ENCODE measurements around the gene POFUT2.

Gene POFUT2

DNA sequence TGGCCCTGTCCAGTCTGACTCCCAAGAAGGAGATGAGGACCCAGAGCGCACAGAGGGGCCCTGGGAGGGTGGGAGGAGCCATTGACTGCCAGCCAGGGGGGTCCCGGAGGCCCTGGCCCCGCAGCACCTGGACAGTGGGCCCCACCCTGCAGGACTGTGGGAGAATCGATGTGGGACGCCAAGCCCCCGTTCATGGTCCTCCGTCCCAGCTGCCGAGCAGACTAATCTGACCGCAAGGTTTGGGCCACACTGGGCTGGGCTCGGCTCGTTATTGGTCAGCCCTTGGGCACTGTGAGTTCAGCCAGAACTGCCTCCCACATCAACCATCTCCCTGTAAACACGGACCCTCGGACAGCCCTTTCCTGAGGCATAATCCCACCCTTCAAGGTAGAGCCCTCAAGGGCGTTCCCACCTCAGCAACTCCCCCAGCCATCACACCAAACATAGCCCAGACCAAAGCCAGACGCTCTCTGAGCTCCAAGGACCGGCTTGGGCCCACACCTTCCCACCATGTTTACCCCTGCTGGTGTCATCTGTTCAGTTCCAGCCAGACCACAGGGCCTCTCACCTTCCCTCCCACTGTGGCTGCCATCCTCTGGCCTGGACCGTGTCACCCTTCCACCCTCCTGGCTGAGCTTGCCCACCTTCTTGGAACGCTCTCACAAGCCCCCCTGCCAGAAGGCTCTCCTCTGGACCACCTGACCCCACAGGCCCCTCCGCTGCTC is 16.2 kb upstream of the POFUT2 start:
- no peak overlapping the region for H3K4me3 ChIP-seq (ENCODE audit: low read length in 2 of 2)
- H3K27ac ChIP-seq (ENCODE audit: low read depth in 2 of 2, low read length in 2 of 2): no peak overlapping the region
- peaks cover 17 to 25% of the 10 kb centered on the region in 2 donors for H3K4me1 ChIP-seq (ENCODE audit: control insufficient read depth in 2 of 2, insufficient read depth in 2 of 2, low read length in 2 of 2)
- H3K9me3 ChIP-seq (ENCODE audit: control insufficient read depth in 2 of 2, low read length in 2 of 2): no peaks in the 10 kb centered on the region
- no peaks in the 10 kb centered on the region for H3K36me3 ChIP-seq (ENCODE audit: control insufficient read depth in 2 of 2, insufficient read depth in 2 of 2, low read length in 2 of 2)
- H3K27me3 ChIP-seq (ENCODE audit: control insufficient read depth in 2 of 2, insufficient read depth in 2 of 2, low read length in 2 of 2): no peaks in the 10 kb centered on the region
- H3K9ac ChIP-seq (ENCODE audit: low read depth in 1 of 2, low read length in 2 of 2): no peak overlapping the region

DNA sequence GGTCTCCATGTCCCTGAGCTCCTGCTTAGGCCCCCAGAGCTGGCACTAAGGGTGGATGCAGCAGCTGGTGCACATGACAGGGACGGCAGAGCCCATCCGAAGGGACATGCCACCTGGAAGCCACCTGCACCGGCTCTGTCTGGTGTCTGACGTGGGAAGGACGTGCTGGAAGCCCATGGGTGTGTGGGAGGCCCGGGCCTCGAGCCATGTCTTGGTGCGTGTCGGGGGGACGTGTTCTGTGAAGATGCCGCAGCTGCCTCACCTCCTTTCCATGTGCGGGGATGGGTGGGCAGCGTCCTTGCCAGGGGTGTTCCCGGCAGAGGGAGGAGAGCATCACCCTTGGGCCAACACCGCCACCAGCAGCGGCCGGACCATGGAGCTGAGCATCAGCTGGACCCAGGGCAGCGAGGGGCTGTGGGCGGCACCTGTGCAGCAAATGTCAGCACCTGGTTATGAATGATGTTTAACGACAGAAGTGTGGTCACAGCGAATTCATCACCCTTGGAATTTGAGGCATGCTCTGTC is 15.5 kb upstream of the POFUT2 start:
- Histone ChIP-seq H3K27me3 (ENCODE audit: control insufficient read depth in 2 of 2, insufficient read depth in 2 of 2, low read length in 2 of 2) (no peaks in the 10 kb centered on the region), H3K4me1 (ENCODE audit: control insufficient read depth in 2 of 2, insufficient read depth in 2 of 2, low read length in 2 of 2) (peaks cover 10 to 21% of the 10 kb centered on the region in 2 donors), H3K27ac (ENCODE audit: low read depth in 2 of 2, low read length in 2 of 2) (peak overlapping the region; percentile 72 to 77), H3K9ac (ENCODE audit: low read depth in 1 of 2, low read length in 2 of 2) (no peak overlapping the region), H3K9me3 (ENCODE audit: control insufficient read depth in 2 of 2, low read length in 2 of 2) (no peaks in the 10 kb centered on the region), H3K4me3 (ENCODE audit: low read length in 2 of 2) (no peak overlapping the region), H3K36me3 (ENCODE audit: control insufficient read depth in 2 of 2, insufficient read depth in 2 of 2, low read length in 2 of 2) (no peaks in the 10 kb centered on the region)

DNA sequence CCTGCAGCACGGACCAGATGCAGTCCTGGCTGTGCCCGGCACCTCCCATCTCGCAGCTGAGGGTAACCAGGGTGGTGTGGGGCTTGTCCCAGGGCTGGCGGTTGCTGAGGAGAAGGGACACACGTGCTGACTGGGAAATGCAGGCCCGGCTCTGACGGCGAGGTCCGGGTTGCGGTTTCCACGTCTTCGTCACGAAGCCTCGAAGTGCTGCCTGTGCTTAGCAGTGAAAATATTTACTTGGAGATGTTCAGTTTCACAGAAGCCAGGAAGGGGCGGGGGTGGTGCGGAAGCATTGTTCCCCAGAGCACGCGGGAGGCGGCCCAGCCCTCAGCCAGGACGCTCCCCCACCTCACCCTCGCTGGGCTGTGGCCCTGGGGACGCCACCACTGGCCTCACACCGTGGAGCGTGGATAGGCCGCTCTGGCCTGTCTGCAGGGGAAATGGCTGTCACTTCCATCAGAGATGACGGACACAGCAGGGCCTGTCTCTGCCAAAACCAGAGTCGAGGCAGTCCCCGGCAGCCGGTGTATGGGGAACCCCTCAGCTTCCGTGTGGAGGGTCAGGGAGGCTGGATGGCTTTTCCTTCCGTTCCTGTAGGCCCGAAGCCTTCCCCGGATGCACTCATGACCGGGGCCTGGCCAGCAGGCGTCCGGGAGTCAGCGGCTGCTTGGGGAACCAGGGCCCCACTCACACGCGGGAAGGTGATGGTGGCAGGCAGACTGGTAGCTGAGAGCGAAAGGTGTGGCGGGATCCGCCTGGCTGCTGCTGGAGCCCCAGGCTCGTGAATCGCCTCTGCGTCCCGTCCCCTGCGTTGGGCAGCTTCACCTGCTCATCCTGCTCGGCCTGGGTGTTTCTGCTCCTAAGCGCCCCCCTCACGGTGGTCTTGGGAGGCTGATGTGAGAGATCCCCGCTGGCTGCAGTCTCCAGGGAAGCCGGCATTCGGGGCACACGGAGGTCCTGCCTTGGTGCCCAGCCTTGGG is 14.7 kb upstream of the POFUT2 start:
- Histone ChIP-seq H3K36me3 (ENCODE audit: control insufficient read depth in 2 of 2, insufficient read depth in 2 of 2, low read length in 2 of 2) (no peaks in the 10 kb centered on the region), H3K27ac (ENCODE audit: low read depth in 2 of 2, low read length in 2 of 2) (peak overlapping the region; percentile 72 to 77), H3K9ac (ENCODE audit: low read depth in 1 of 2, low read length in 2 of 2) (peak overlapping the region in 1 of 2 donors; percentile 27), H3K4me3 (ENCODE audit: low read length in 2 of 2) (no peak overlapping the region), H3K27me3 (ENCODE audit: control insufficient read depth in 2 of 2, insufficient read depth in 2 of 2, low read length in 2 of 2) (no peaks in the 10 kb centered on the region), H3K4me1 (ENCODE audit: control insufficient read depth in 2 of 2, insufficient read depth in 2 of 2, low read length in 2 of 2) (peaks cover 10 to 15% of the 10 kb centered on the region in 2 donors), H3K9me3 (ENCODE audit: control insufficient read depth in 2 of 2, low read length in 2 of 2) (no peaks in the 10 kb centered on the region)

DNA sequence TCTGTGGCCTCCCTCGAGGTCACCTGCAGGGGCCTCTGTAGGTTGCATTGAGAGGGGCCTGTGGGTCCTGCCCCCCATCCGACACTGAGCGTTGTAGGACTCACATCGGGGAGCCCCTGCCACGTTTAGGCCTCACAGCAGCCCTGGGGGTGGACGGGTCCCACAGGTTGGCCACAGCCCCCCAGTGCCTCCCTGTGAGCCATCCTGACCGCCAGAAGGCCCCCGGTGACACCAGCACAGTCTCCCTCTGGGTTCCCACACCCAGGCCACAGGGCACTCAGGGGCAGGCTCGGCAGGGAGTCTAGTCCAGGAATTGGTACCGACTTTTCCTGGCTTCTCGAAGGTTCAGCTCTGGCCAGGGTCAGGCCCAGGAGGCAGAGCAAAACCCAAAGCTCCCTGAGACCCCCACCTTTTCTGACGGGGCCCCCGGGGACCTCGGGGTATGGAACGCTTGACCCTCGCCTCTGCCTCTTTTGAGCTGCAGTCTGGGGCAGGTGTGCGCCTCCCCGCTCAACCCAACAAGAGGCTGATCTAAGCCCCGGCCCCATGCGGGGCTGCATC is 13.9 kb upstream of the POFUT2 start:
- Histone ChIP-seq H3K9ac (ENCODE audit: low read depth in 1 of 2, low read length in 2 of 2) (peak overlapping the region in 1 of 2 donors; percentile 26), H3K9me3 (ENCODE audit: control insufficient read depth in 2 of 2, low read length in 2 of 2) (no peaks in the 10 kb centered on the region), H3K4me1 (ENCODE audit: control insufficient read depth in 2 of 2, insufficient read depth in 2 of 2, low read length in 2 of 2) (peaks cover 10 to 12% of the 10 kb centered on the region in 2 donors), H3K27me3 (ENCODE audit: control insufficient read depth in 2 of 2, insufficient read depth in 2 of 2, low read length in 2 of 2) (no peaks in the 10 kb centered on the region), H3K27ac (ENCODE audit: low read depth in 2 of 2, low read length in 2 of 2) (peak overlapping the region; percentile 72 to 77), H3K4me3 (ENCODE audit: low read length in 2 of 2) (no peak overlapping the region), H3K36me3 (ENCODE audit: control insufficient read depth in 2 of 2, insufficient read depth in 2 of 2, low read length in 2 of 2) (no peaks in the 10 kb centered on the region)

DNA sequence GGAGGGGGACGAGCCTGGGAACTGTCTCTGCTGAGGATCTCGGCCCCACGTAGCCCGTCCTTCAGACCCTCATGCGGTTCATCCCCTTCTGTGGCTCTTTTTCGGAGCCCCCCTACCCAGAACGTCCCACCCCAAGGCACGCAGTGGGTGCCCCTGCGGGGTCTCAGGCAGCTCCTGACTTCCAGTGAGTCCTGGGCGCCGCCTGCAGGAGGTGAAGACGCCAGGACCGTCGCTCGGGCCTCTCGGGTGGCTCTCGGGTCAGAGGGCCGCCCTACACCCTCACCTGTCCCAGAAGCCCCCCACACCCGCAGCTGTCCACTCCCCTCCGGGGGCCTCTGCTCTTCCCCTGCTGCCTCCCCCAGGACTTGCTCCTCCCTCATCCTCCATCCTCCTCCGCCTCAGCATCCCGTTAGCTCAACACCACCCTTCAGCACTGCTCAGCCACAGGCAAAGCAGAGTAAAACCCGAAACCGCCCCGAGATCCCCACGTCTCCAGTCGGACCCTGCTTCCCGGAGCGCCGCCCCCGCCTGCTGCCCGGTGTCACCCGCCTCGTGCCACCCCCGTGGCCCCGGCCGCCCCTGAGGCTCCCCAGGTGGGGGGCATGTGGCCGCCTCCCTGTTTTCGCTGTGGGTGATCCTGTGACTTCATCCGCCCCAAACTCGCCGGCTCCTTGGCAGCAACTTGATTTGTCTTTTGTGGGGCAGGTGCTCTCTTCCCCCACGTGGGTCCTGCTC is 13.3 kb upstream of the POFUT2 start:
- H3K36me3 ChIP-seq (ENCODE audit: control insufficient read depth in 2 of 2, insufficient read depth in 2 of 2, low read length in 2 of 2): no peaks in the 10 kb centered on the region
- H3K4me1 ChIP-seq (ENCODE audit: control insufficient read depth in 2 of 2, insufficient read depth in 2 of 2, low read length in 2 of 2): peaks cover 10 to 11% of the 10 kb centered on the region in 2 donors
- no peaks in the 10 kb centered on the region for H3K9me3 ChIP-seq (ENCODE audit: control insufficient read depth in 2 of 2, low read length in 2 of 2)
- H3K27me3 ChIP-seq (ENCODE audit: control insufficient read depth in 2 of 2, insufficient read depth in 2 of 2, low read length in 2 of 2): no peaks in the 10 kb centered on the region
- H3K9ac ChIP-seq (ENCODE audit: low read depth in 1 of 2, low read length in 2 of 2): no peak overlapping the region
- H3K27ac ChIP-seq (ENCODE audit: low read depth in 2 of 2, low read length in 2 of 2): peak overlapping the region; percentile 72 to 77
- no peak overlapping the region for H3K4me3 ChIP-seq (ENCODE audit: low read length in 2 of 2)

DNA sequence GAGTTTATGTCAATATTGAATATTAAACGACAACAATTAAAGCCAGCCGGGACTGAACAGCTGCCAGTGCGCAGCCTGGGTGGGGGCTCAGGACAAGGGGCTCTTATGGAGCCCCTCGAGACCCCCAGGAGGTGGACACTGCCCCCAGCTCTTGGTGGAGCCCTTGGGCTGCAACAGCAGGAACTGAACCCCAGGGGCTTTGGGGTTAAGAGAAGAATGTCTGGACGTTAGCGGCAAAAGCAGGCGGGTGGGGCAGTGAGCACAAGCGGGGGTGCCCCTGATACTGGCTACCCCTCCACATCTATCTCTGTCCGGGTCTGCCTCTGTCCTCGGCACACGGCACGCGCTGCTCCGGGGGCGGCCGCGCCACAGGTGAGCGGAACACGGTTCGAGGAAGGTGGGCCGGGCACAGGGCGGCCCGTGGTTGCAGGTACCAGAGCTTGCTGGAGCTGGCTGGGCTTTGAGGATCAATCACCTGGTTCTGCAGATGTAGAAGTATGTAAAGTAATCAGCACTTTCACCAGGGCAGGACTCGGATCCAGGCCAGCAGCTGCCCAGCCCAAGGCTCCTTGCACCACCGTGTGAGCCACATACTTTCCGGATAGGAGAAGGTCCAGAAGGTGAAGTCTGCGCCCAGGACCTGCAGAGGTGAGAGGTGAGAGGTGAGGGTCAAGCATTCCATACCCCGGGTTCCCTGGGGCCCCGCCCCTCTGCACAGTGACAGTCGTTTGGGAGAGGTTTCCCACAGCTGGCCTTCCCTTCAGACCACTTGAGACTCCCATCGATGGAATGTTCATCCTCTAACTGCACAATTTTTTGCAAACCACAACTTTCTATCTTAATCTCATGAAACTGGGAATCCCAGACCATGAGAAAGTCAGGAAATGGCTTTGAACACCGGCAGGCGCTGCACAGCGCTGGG is 12.4 kb upstream of the POFUT2 start:
- H3K4me3 ChIP-seq (ENCODE audit: low read length in 2 of 2): no peak overlapping the region
- peaks cover 12 to 14% of the 10 kb centered on the region in 2 donors for H3K4me1 ChIP-seq (ENCODE audit: control insufficient read depth in 2 of 2, insufficient read depth in 2 of 2, low read length in 2 of 2)
- no peak overlapping the region for H3K9ac ChIP-seq (ENCODE audit: low read depth in 1 of 2, low read length in 2 of 2)

DNA sequence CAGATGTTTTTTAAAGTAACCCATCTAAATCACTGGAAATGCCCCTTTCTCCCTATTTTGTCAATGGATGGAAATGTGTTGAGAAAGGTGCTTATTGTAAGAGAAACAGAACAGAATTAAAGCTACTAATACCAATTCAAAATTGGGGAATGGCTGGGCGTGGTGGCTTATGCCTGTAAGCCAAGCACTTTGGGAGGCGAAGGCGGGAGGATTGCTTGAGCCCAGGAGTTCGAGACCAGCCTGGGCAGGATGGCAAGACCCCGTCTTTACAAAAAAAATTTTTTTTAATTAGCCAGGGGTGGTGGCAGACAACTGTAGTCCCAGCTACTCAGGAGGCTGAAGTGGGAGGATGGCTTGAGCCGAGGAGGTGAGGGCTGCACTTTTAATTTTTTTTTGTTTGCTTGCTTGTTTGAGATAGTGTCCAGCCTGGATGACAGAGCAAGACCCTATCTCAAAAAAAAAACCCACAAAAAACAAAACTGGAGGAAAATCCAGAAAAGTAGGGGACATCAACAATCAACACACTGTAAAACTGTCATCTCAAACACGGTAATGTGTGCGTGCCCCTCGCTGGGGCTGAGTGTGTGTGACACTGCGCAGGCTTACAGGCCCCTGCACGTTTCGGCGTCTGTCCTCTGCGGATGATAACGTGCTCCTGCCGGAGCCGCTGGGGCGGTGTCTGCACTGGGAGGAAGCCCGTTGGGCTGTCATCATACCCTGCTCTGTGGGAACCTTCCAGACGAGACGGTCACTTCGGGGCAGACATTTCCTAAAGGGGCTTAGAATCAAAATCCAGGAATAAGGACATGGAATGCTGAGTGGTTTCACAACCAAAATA is 11.6 kb upstream of the POFUT2 start:
- Histone ChIP-seq H3K4me3 (ENCODE audit: low read length in 2 of 2) (no peak overlapping the region), H3K9me3 (ENCODE audit: control insufficient read depth in 2 of 2, low read length in 2 of 2) (no peaks in the 10 kb centered on the region), H3K36me3 (ENCODE audit: control insufficient read depth in 2 of 2, insufficient read depth in 2 of 2, low read length in 2 of 2) (no peaks in the 10 kb centered on the region), H3K4me1 (ENCODE audit: control insufficient read depth in 2 of 2, insufficient read depth in 2 of 2, low read length in 2 of 2) (peaks cover 17 to 18% of the 10 kb centered on the region in 2 donors), H3K27ac (ENCODE audit: low read depth in 2 of 2, low read length in 2 of 2) (peak overlapping the region in 1 of 2 donors; percentile 72), H3K9ac (ENCODE audit: low read depth in 1 of 2, low read length in 2 of 2) (no peak overlapping the region), H3K27me3 (ENCODE audit: control insufficient read depth in 2 of 2, insufficient read depth in 2 of 2, low read length in 2 of 2) (no peaks in the 10 kb centered on the region)

More for the DNA sequence above, 12.4 kb upstream of the POFUT2 start:
- H3K27ac ChIP-seq (ENCODE audit: low read depth in 2 of 2, low read length in 2 of 2): peak overlapping the region in 1 of 2 donors; percentile 72
- no peaks in the 10 kb centered on the region for H3K27me3 ChIP-seq (ENCODE audit: control insufficient read depth in 2 of 2, insufficient read depth in 2 of 2, low read length in 2 of 2)
- H3K36me3 ChIP-seq (ENCODE audit: control insufficient read depth in 2 of 2, insufficient read depth in 2 of 2, low read length in 2 of 2): no peaks in the 10 kb centered on the region
- H3K9me3 ChIP-seq (ENCODE audit: control insufficient read depth in 2 of 2, low read length in 2 of 2): no peaks in the 10 kb centered on the region

DNA sequence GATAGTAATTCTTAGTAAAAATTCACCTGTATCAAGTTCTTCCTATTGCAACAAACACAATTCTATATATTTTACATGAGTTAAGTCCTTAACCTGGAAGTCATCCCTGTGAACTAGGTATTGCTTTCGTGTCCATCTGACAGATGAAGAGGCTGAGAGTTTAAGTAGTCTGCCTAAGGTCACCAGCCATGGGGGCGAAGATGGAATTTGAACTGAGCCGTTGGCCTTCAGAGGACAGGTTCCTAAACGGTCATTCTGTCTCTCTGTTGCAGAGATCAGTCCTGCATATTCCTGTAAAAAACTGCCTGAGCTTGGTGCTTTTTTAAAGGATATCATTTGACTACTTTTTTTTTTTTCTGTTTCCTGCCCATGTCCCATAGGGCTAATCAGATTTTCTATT is 10.2 kb upstream of the POFUT2 start:
- Histone ChIP-seq H3K36me3 (ENCODE audit: control insufficient read depth in 2 of 2, insufficient read depth in 2 of 2, low read length in 2 of 2) (no peaks in the 10 kb centered on the region), H3K27ac (ENCODE audit: low read depth in 2 of 2, low read length in 2 of 2) (no peak overlapping the region), H3K4me3 (ENCODE audit: low read length in 2 of 2) (no peak overlapping the region), H3K9ac (ENCODE audit: low read depth in 1 of 2, low read length in 2 of 2) (no peak overlapping the region), H3K9me3 (ENCODE audit: control insufficient read depth in 2 of 2, low read length in 2 of 2) (no peaks in the 10 kb centered on the region), H3K27me3 (ENCODE audit: control insufficient read depth in 2 of 2, insufficient read depth in 2 of 2, low read length in 2 of 2) (no peaks in the 10 kb centered on the region), H3K4me1 (ENCODE audit: control insufficient read depth in 2 of 2, insufficient read depth in 2 of 2, low read length in 2 of 2) (peaks cover 24 to 26% of the 10 kb centered on the region in 2 donors)

All from mucosa of rectum (tissue), 2 donors.